ENCODE results near the gene FAM135A. TPM values are rescaled to one million over a fixed set of nuclear protein-coding genes. Genes with fewer than 3 reads are reported as not detected.

The FAM135A gene
- total RNA-seq, 1 donor, result 16.3 TPM

DNA sequence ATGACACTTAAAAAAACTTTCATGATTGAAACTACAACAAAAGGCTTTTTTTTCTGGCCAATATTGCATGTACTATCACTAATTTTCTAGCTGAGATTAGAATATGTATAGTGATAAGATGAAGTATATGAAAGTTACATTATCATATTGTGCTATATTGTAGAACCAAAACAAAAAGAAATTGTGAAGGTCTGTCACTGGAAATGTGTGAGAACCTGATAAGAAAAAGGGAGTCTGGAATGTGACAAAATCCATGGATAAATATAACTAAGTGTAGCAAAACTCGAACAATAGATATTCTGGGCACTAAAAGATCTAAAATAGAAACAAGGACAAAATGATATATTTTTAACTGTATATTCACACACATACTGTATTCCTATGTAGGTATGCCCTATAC lies 36.7 kb upstream of the FAM135A start:
- Histone ChIP-seq H3K36me3 (ENCODE audit: insufficient read depth, low read length) (no peaks in the 10 kb centered on the region), H3K27me3 (ENCODE audit: insufficient read depth, low read length) (no peaks in the 10 kb centered on the region), H3K9me3 (ENCODE audit: low read depth, low read length) (no peaks in the 10 kb centered on the region)

GRCh38 chr6:70377372-70377771 lies 35.9 kb upstream of the FAM135A start:
- Histone ChIP-seq H2AFZ (ENCODE audit: low read length) (no peak overlapping the region), H3K79me2 (ENCODE audit: insufficient read depth, low read length) (no peaks in the 10 kb centered on the region), H3K36me3 (ENCODE audit: insufficient read depth, low read length) (no peaks in the 10 kb centered on the region), H3K4me3 (ENCODE audit: insufficient read depth, low read length) (no peak overlapping the region), H3K27me3 (ENCODE audit: insufficient read depth, low read length) (no peaks in the 10 kb centered on the region), H3K9me3 (ENCODE audit: low read depth, low read length) (no peaks in the 10 kb centered on the region), H4K20me1 (ENCODE audit: insufficient read depth, low read length) (no peaks in the 10 kb centered on the region), H3K27ac (ENCODE audit: low read depth, low read length) (no peak overlapping the region), H3K4me2 (ENCODE audit: insufficient read depth, low read length) (no peak overlapping the region), H3K4me1 (ENCODE audit: insufficient read depth, low read length) (no peaks in the 10 kb centered on the region)
- TF ChIP-seq, protein P1, sequence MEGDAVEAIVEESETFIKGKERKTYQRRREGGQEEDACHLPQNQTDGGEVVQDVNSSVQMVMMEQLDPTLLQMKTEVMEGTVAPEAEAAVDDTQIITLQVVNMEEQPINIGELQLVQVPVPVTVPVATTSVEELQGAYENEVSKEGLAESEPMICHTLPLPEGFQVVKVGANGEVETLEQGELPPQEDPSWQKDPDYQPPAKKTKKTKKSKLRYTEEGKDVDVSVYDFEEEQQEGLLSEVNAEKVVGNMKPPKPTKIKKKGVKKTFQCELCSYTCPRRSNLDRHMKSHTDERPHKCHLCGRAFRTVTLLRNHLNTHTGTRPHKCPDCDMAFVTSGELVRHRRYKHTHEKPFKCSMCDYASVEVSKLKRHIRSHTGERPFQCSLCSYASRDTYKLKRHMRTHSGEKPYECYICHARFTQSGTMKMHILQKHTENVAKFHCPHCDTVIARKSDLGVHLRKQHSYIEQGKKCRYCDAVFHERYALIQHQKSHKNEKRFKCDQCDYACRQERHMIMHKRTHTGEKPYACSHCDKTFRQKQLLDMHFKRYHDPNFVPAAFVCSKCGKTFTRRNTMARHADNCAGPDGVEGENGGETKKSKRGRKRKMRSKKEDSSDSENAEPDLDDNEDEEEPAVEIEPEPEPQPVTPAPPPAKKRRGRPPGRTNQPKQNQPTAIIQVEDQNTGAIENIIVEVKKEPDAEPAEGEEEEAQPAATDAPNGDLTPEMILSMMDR (IDR thresholded peaks at IDR 0.05; ENCODE audit: extremely low read depth, low read depth, low read length), result no peak
- DNase-seq (ENCODE audit: insufficient read length, low spot score, missing footprints), result no peak

More for the DNA sequence above, 36.7 kb upstream of the FAM135A start:
- Histone ChIP-seq H2AFZ (ENCODE audit: low read length) (no peak overlapping the region), H3K27ac (ENCODE audit: low read depth, low read length) (no peak overlapping the region), H3K4me1 (ENCODE audit: insufficient read depth, low read length) (no peaks in the 10 kb centered on the region), H3K4me2 (ENCODE audit: insufficient read depth, low read length) (no peak overlapping the region), H4K20me1 (ENCODE audit: insufficient read depth, low read length) (no peaks in the 10 kb centered on the region), H3K4me3 (ENCODE audit: insufficient read depth, low read length) (no peak overlapping the region), H3K79me2 (ENCODE audit: insufficient read depth, low read length) (no peaks in the 10 kb centered on the region)
- DNase-seq (ENCODE audit: insufficient read length, low spot score, missing footprints), result no peak
- TF ChIP-seq, protein P1 (IDR thresholded peaks at IDR 0.05; ENCODE audit: extremely low read depth, low read depth, low read length), result no peak

DNA sequence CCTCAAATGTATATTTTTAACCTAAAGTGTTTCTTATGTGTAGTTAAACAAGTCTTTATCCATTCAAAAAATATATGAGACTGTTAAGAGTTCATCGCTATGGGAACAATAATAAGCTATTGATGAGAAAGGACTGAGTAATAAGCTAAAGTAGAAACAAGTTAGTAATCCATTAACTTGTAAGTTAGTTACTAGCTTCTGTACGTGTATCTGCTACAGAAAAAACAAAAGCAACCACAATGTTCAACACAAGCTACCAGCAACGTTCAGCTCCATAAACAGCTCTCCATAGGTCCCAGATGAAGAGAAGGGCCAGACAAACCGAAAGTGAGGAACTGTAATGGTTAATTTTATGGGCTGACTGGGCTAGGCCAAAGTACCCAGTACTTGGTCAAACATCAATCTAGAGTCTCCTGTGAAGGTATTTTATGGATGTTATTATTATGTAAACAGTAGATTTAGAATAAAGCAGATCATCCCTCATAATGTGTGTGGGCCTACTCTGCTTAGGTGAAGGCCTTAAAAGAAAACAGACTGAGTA lies 33.8 kb upstream of the FAM135A start:
- no peaks in the 10 kb centered on the region for H4K20me1 ChIP-seq (ENCODE audit: insufficient read depth, low read length)
- no peaks in the 10 kb centered on the region for H3K9me3 ChIP-seq (ENCODE audit: low read depth, low read length)
- no peak for DNase-seq (ENCODE audit: insufficient read length, low spot score, missing footprints)
- H2AFZ ChIP-seq (ENCODE audit: low read length), result no peak overlapping the region
- no peak overlapping the region for H3K4me3 ChIP-seq (ENCODE audit: insufficient read depth, low read length)
- no peaks in the 10 kb centered on the region for H3K27me3 ChIP-seq (ENCODE audit: insufficient read depth, low read length)
- H3K27ac ChIP-seq (ENCODE audit: low read depth, low read length), result no peak overlapping the region
- TF ChIP-seq, protein P1 (IDR thresholded peaks at IDR 0.05; ENCODE audit: extremely low read depth, low read depth, low read length), result no peak
- H3K79me2 ChIP-seq (ENCODE audit: insufficient read depth, low read length), result no peaks in the 10 kb centered on the region
- H3K4me2 ChIP-seq (ENCODE audit: insufficient read depth, low read length), result no peak overlapping the region
- H3K36me3 ChIP-seq (ENCODE audit: insufficient read depth, low read length), result no peaks in the 10 kb centered on the region
- H3K4me1 ChIP-seq (ENCODE audit: insufficient read depth, low read length), result no peaks in the 10 kb centered on the region

DNA sequence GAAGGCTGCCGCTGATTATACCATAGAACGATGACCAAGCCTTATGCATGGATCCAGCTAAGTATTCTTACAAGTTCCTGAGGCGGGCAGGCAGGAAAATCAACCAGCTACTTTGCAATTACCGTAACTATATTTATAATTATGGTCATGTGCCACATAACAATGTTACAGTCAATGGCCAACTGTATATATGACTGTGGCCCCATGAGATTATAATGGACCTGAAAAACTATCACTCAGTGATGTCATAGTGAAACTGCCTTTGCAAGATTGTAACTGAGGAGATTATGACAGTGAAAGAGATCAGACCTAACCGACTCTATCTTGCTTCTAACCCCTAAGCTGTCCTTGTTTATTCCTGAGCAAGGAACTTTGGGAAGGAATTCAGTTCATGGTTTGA lies 33.1 kb upstream of the FAM135A start:
- Histone ChIP-seq H2AFZ (ENCODE audit: low read length) (no peak overlapping the region), H4K20me1 (ENCODE audit: insufficient read depth, low read length) (no peaks in the 10 kb centered on the region), H3K4me2 (ENCODE audit: insufficient read depth, low read length) (no peak overlapping the region), H3K27me3 (ENCODE audit: insufficient read depth, low read length) (no peaks in the 10 kb centered on the region), H3K4me1 (ENCODE audit: insufficient read depth, low read length) (no peaks in the 10 kb centered on the region), H3K4me3 (ENCODE audit: insufficient read depth, low read length) (no peak overlapping the region), H3K9me3 (ENCODE audit: low read depth, low read length) (no peaks in the 10 kb centered on the region), H3K27ac (ENCODE audit: low read depth, low read length) (no peak overlapping the region), H3K79me2 (ENCODE audit: insufficient read depth, low read length) (no peaks in the 10 kb centered on the region), H3K36me3 (ENCODE audit: insufficient read depth, low read length) (no peaks in the 10 kb centered on the region)
- TF ChIP-seq, protein P1 (IDR thresholded peaks at IDR 0.05; ENCODE audit: extremely low read depth, low read depth, low read length), result no peak
- no peak for DNase-seq (ENCODE audit: insufficient read length, low spot score, missing footprints)

Measured in osteoblast (primary cell).